Neural cell (in vitro differentiated cells): Measurements from ENCODE around the gene SMARCB1. TPM values are rescaled to one million over a fixed set of nuclear protein-coding genes. Genes with fewer than 3 reads are reported as not detected.

Experiments
- H2AFZ ChIP-seq: fragments of 200-600, 300-800 bp; sonication (generic), shearing (Covaris generic); 2 replicates; pipeline ENCODE4 v1.6.0; 2014; ENCODE audit warnings: low read depth, mild to moderate bottlenecking, antibody characterized with exemption, low read length, moderate library complexity
- H3F3A ChIP-seq: fragments of 200-600 bp; shearing (Covaris generic); 2 replicates; pipeline ENCODE4 v1.6.1; 2016; ENCODE audit warnings: mild to moderate bottlenecking, moderate library complexity, mixed read lengths, antibody characterized with exemption, low read length; ENCODE audit not compliant: insufficient read depth, poor library complexity, severe bottlenecking
- H3K27ac ChIP-seq: fragments of 200-600, 300-800 bp; sonication (generic), shearing (Covaris generic); 2 replicates; pipeline ENCODE4 v1.5.1; 2014; ENCODE audit warnings: mild to moderate bottlenecking, low read length, moderate library complexity
- H3K27me3 ChIP-seq: fragments of 300-800, 200-600 bp; sonication (generic), shearing (Covaris generic); 2 replicates; pipeline ENCODE4 v1.6.0; 2014; ENCODE audit warnings: mild to moderate bottlenecking, low read depth, low read length, moderate library complexity; ENCODE audit not compliant: insufficient read depth
- H3K36me3 ChIP-seq: fragments of 300-800, 200-600 bp; sonication (generic), shearing (Covaris generic); 2 replicates; pipeline ENCODE4 v1.5.1; 2014; ENCODE audit warnings: mild to moderate bottlenecking, antibody characterized with exemption, low read length, moderate library complexity; ENCODE audit not compliant: insufficient read depth
- H3K4me2 ChIP-seq: fragments of 300-800, 200-600 bp; sonication (generic), shearing (Covaris generic); 2 replicates; pipeline ENCODE4 v1.6.0; 2014; ENCODE audit warnings: mild to moderate bottlenecking, low read length
- H3K4me3 ChIP-seq: fragments of 300-800, 200-600 bp; sonication (generic), shearing (Covaris generic); 2 replicates; pipeline ENCODE4 v1.5.1; 2014; ENCODE audit warnings: mild to moderate bottlenecking, low read length, moderate library complexity
- H3K79me2 ChIP-seq: fragments of 200-600 bp; shearing (Covaris generic); replicated peaks from 2 replicates; pipeline ENCODE4 v1.6.0; 2014; ENCODE audit warnings: mild to moderate bottlenecking, low read length, moderate library complexity; ENCODE audit not compliant: insufficient read depth
- H3K9ac ChIP-seq: fragments of 300-800, 200-600 bp; sonication (generic), shearing (Covaris generic); 2 replicates; pipeline ENCODE4 v1.6.1; 2016; ENCODE audit warnings: mild to moderate bottlenecking, low read length, mixed read lengths
- H3K9me2 ChIP-seq: fragments of 200-600 bp; shearing (Covaris generic); 2 replicates; pipeline ENCODE4 v1.6.1; 2016; ENCODE audit warnings: mild to moderate bottlenecking, low read length, mixed read lengths; ENCODE audit not compliant: insufficient read depth
- H3K9me3 ChIP-seq: fragments of 200-600, 300-800 bp; sonication (generic), shearing (Covaris generic); 2 replicates; pipeline ENCODE4 v1.6.1; 2016; ENCODE audit warnings: mild to moderate bottlenecking, mixed run types, low read length, moderate library complexity, mixed read lengths
- H4K20me1 ChIP-seq: fragments of 200-600 bp; shearing (Covaris generic); 2 replicates; pipeline ENCODE4 v1.6.1; 2016; ENCODE audit warnings: mild to moderate bottlenecking, mixed run types; ENCODE audit not compliant: insufficient read depth
- EP300 ChIP-seq: fragments of 450-650 bp; conservative IDR thresholded peaks from 2 replicates; pipeline ENCODE4 v1.6.1; 2014; ENCODE audit warnings: antibody characterized with exemption, mild to moderate bottlenecking, moderate library complexity; ENCODE audit not compliant: poor library complexity, severe bottlenecking
- EZH2 ChIP-seq: fragments of 200-600, 300-800 bp; shearing (Covaris generic), sonication (generic); IDR thresholded peaks from 2 replicates; pipeline ENCODE4 v1.6.1; 2014; ENCODE audit warnings: antibody characterized with exemption, low read length, borderline replicate concordance, mild to moderate bottlenecking; ENCODE audit not compliant: insufficient read depth, poor library complexity, severe bottlenecking
- MXI1 ChIP-seq: fragments of 450-650 bp; conservative IDR thresholded peaks from 2 replicates; pipeline ENCODE4 v1.6.1; 2014; ENCODE audit warnings: antibody characterized with exemption, mild to moderate bottlenecking; ENCODE audit not compliant: poor library complexity, severe bottlenecking
- POLR2AphosphoS5 ChIP-seq: IDR thresholded peaks from 2 replicates; pipeline ENCODE4 v1.6.1; 2012
- RAD21 ChIP-seq: fragments of 450-650 bp; conservative IDR thresholded peaks from 2 replicates; pipeline ENCODE4 v1.6.1; 2014; ENCODE audit warnings: antibody characterized with exemption, mild to moderate bottlenecking, moderate library complexity
- SMC3 ChIP-seq: fragments of 450-650 bp; conservative IDR thresholded peaks from 2 replicates; pipeline ENCODE4 v1.6.1; 2014; ENCODE audit warnings: antibody characterized with exemption, mild to moderate bottlenecking, moderate library complexity; ENCODE audit not compliant: poor library complexity
- TAF1 ChIP-seq: IDR thresholded peaks from 2 replicates; pipeline ENCODE4 v1.6.1; 2012; ENCODE audit warnings: low read depth
- polyA plus RNA-seq: library from polyadenylated mRNA; depleted of rRNA; stranded (reverse); fragments of >200 nt; gene quantifications from 2 replicates; pipeline ENCODE4 v1.2.3, GENCODE V29; 2014
- TF ChIP-seq, protein P1 (sequence below): IDR thresholded peaks from 2 replicates; pipeline ENCODE4 v1.6.1; 2012; ENCODE audit warnings: borderline replicate concordance
- TF ChIP-seq, protein P2 (sequence below): fragments of 450-650 bp; IDR thresholded peaks from 2 replicates; pipeline ENCODE4 v1.5.1; 2014; ENCODE audit warnings: antibody characterized with exemption, mild to moderate bottlenecking, moderate library complexity; ENCODE audit not compliant: poor library complexity, severe bottlenecking

SMARCB1 gene
- polyA plus RNA-seq, 1 donor from 2014 or later = 97.5 TPM

- no peaks in the 10 kb centered on the region for H3K79me2 ChIP-seq
- no peak overlapping the region for H3K4me3 ChIP-seq
- no peaks in the 10 kb centered on the region for H3K36me3 ChIP-seq
- TF ChIP-seq MXI1 (no peak), RAD21 (no peak), EZH2 (no peak), SMC3 (no peak), TAF1 (no peak), POLR2AphosphoS5 (no peak), EP300 (no peak)
- TF ChIP-seq, protein P1, sequence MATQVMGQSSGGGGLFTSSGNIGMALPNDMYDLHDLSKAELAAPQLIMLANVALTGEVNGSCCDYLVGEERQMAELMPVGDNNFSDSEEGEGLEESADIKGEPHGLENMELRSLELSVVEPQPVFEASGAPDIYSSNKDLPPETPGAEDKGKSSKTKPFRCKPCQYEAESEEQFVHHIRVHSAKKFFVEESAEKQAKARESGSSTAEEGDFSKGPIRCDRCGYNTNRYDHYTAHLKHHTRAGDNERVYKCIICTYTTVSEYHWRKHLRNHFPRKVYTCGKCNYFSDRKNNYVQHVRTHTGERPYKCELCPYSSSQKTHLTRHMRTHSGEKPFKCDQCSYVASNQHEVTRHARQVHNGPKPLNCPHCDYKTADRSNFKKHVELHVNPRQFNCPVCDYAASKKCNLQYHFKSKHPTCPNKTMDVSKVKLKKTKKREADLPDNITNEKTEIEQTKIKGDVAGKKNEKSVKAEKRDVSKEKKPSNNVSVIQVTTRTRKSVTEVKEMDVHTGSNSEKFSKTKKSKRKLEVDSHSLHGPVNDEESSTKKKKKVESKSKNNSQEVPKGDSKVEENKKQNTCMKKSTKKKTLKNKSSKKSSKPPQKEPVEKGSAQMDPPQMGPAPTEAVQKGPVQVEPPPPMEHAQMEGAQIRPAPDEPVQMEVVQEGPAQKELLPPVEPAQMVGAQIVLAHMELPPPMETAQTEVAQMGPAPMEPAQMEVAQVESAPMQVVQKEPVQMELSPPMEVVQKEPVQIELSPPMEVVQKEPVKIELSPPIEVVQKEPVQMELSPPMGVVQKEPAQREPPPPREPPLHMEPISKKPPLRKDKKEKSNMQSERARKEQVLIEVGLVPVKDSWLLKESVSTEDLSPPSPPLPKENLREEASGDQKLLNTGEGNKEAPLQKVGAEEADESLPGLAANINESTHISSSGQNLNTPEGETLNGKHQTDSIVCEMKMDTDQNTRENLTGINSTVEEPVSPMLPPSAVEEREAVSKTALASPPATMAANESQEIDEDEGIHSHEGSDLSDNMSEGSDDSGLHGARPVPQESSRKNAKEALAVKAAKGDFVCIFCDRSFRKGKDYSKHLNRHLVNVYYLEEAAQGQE = no peak
- TF ChIP-seq, protein P2, sequence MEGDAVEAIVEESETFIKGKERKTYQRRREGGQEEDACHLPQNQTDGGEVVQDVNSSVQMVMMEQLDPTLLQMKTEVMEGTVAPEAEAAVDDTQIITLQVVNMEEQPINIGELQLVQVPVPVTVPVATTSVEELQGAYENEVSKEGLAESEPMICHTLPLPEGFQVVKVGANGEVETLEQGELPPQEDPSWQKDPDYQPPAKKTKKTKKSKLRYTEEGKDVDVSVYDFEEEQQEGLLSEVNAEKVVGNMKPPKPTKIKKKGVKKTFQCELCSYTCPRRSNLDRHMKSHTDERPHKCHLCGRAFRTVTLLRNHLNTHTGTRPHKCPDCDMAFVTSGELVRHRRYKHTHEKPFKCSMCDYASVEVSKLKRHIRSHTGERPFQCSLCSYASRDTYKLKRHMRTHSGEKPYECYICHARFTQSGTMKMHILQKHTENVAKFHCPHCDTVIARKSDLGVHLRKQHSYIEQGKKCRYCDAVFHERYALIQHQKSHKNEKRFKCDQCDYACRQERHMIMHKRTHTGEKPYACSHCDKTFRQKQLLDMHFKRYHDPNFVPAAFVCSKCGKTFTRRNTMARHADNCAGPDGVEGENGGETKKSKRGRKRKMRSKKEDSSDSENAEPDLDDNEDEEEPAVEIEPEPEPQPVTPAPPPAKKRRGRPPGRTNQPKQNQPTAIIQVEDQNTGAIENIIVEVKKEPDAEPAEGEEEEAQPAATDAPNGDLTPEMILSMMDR = no peak
- no peaks in the 10 kb centered on the region for H3K9me2 ChIP-seq
- H3K9ac ChIP-seq = no peak overlapping the region
- no peaks in the 10 kb centered on the region for H4K20me1 ChIP-seq
- no peak overlapping the region for H3K4me2 ChIP-seq
- no peaks in the 10 kb centered on the region for H3K9me3 ChIP-seq
- H3F3A ChIP-seq = no peaks in the 10 kb centered on the region
- H3K27me3 ChIP-seq = no peaks in the 10 kb centered on the region
- no peak overlapping the region for H3K27ac ChIP-seq
- no peak overlapping the region for H2AFZ ChIP-seq
Observed at GRCh38 chr22:23877566-23877965, 90.8 kb downstream of the SMARCB1 start.

DNA sequence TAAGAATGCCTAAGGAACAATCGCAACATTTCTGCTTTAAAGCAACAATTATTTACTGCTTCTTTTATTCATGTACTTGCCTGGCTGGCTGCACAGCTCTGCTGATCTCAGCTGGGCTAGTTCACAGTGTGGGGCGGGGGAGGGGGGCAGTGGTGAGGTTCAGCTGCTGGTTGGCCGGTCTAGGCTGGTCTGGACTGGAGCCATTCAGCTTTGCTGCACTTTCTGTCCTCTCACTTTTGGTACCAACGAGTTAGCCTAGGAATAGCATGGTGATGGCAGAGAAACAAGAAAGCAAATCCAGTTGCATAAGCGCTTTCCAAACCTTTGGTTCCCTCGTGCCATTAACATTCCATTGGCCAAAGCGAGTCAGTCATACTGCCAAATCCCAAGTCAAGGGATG lies 91.5 kb downstream of the SMARCB1 start:
- Histone ChIP-seq H4K20me1 (no peaks in the 10 kb centered on the region), H3K27ac (no peak overlapping the region), H3K79me2 (no peaks in the 10 kb centered on the region), H3F3A (no peaks in the 10 kb centered on the region), H3K4me3 (no peak overlapping the region), H3K9ac (no peak overlapping the region), H3K36me3 (no peaks in the 10 kb centered on the region), H3K4me2 (no peak overlapping the region), H3K9me3 (no peaks in the 10 kb centered on the region), H3K9me2 (no peaks in the 10 kb centered on the region), H3K27me3 (no peaks in the 10 kb centered on the region), H2AFZ (no peak overlapping the region)
- no peak for TF ChIP-seq RAD21
- TF ChIP-seq, protein P2 = no peak
- no peak for TF ChIP-seq TAF1
- TF ChIP-seq, protein P1 = no peak
- TF ChIP-seq EP300 = no peak
- TF ChIP-seq EZH2 = no peak
- no peak for TF ChIP-seq MXI1
- TF ChIP-seq SMC3 = no peak
- no peak for TF ChIP-seq POLR2AphosphoS5
